Esophagus muscularis mucosa (tissue), 4 donors: ENCODE results near the gene BOC. TPM values are rescaled to one million over a fixed set of nuclear protein-coding genes. Genes with fewer than 3 reads are reported as not detected.

ENCODE experiments used
- DNase-seq: peaks from one replicate; pipeline ENCODE4 v3.0.0-alpha.2; 2017; ENCODE audit errors: extremely low spot score
- H3K27ac ChIP-seq, 4 donors: fragments of 200-600 bp; sonication (generic); replicated peaks in 1 of 4; 1 replicate in 3 of 4; 2 replicates in 1 of 4; pipeline ENCODE4 v1.5.1; 2016 to 2019; ENCODE audit warnings: mild to moderate bottlenecking in 1 of 4
- H3K27me3 ChIP-seq, 4 donors: fragments of 200-600 bp; sonication (generic); one replicate each; pipeline versions ENCODE4 v1.5.1 to v1.6.0; 2016 to 2019
- H3K36me3 ChIP-seq, 4 donors: fragments of 200-600 bp; sonication (generic); one replicate each; pipeline ENCODE4 v1.5.1; 2016 to 2019
- H3K4me1 ChIP-seq, 4 donors: fragments of 200-600 bp; sonication (generic); one replicate each; pipeline ENCODE4 v1.5.1; 2016 to 2019
- H3K4me3 ChIP-seq, 4 donors: fragments of 200-600 bp; sonication (generic); 1 replicate in 2 of 4; 2 replicates in 2 of 4; pipeline ENCODE4 v1.5.1; 2016 to 2019; ENCODE audit warnings: mild to moderate bottlenecking in 4 of 4, moderate library complexity in 1 of 4
- H3K9me3 ChIP-seq, 4 donors: fragments of 200-600 bp; sonication (generic); 1 replicate in 3 of 4; 2 replicates in 1 of 4; pipeline ENCODE4 v1.5.1; 2016 to 2019
- CTCF ChIP-seq, 3 experiments: fragments of 200-600 bp in 2 of 3; fragments of 450-650 bp in 1 of 3; sonication (generic) in 2 of 3; IDR thresholded peaks; one replicate each; pipeline ENCODE4 v1.5.1; 2017 to 2019; ENCODE audit warnings: antibody characterized with exemption in 3 of 3, mild to moderate bottlenecking in 2 of 3, moderate library complexity in 1 of 3
- EP300 ChIP-seq: sonication (generic); formaldehyde crosslinking; IDR thresholded peaks from one replicate; pipeline ENCODE4 v1.6.1; 2017; ENCODE audit warnings: antibody characterized with exemption
- POLR2A ChIP-seq: fragments of 450-650 bp; IDR thresholded peaks from one replicate; pipeline ENCODE4 v1.6.1; 2017; ENCODE audit warnings: antibody characterized with exemption, moderate library complexity, mild to moderate bottlenecking, low read depth
- POLR2AphosphoS5 ChIP-seq, 2 donors: sonication (generic); formaldehyde crosslinking; IDR thresholded peaks; one replicate each; pipeline ENCODE4 v1.6.1; 2017; ENCODE audit warnings: antibody characterized with exemption in 2 of 2
- WGBS: methylation state at CpG from one replicate; pipeline ENCODE4 v1.1.5; 2018; 5-methylcytosine and 5-hydroxymethylcytosine counted together
- intact Hi-C: fragments of 100-400 bp; cut with DNase I; formaldehyde crosslinking; loops from one replicate; pipeline ENCODE4 v1.15.1; 2023
- total RNA-seq, 4 donors: library from RNA; depleted of rRNA; stranded (reverse); fragments of >200 nt; gene quantifications; one replicate each; pipeline versions ENCODE4 v1.1.0 to v1.2.1, GENCODE V29; 2016

BOC gene
- total RNA-seq, 4 donors from 2014 or later = 87.2 to 119 (median 90.8) TPM

- H3K27me3 ChIP-seq = no peaks in the 10 kb centered on the region
- no peak overlapping the region for H3K4me3 ChIP-seq
- no peaks in the 10 kb centered on the region for H3K36me3 ChIP-seq
- no peak overlapping the region for H3K27ac ChIP-seq
- peaks cover 0 to 14% (median 5%) of the 10 kb centered on the region in 4 donors for H3K4me1 ChIP-seq
- DNase-seq = peak; percentile 57
- TF ChIP-seq POLR2A (no peak), EP300 (no peak), CTCF (IDR thresholded peaks at IDR 0.05) (no peak), POLR2AphosphoS5 (IDR thresholded peaks at IDR 0.05) (no peak)
- intact Hi-C loops = no loop called here
- WGBS = 91% methylated on average over 5 of the region's 5 CpGs
- H3K9me3 ChIP-seq = peaks cover 0 to 7% (median 0%) of the 10 kb centered on the region in 4 donors
These were observed 24.8 kb upstream of the BOC start for GRCh38 chr3:113186566-113186965.

DNA sequence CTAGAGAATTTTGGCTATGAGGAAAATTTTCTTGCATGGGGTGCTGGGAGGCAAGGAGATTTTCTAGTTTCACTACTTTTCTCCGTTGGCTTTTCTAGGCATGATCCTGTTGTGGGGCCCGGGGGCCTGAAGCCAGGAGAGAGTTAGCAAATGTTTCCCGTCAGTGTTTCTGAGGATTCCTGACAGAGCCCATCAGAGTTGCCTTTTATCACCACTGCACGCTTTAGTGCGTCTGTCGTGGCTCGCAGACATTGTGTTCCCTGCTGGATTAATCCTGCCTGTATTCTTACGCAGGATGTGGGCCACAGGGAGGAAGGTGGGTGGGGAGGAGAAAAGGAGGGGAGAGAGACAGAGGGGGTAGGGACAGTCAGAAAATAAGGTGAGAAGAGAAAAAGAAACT is 18.1 kb upstream of the BOC start:
- Histone ChIP-seq H3K4me1 (peaks cover 4 to 44% (median 40%) of the 10 kb centered on the region in 4 donors), H3K27me3 (no peaks in the 10 kb centered on the region), H3K4me3 (peak overlapping the region in 1 of 4 donors; percentile 2), H3K27ac (peak overlapping the region; percentile 74 to 80 (median 75)), H3K36me3 (no peaks in the 10 kb centered on the region), H3K9me3 (peaks cover 0 to 4% (median 0%) of the 10 kb centered on the region in 4 donors)
- intact Hi-C loops = no loop called here
- no peak for TF ChIP-seq POLR2A
- peak; percentile 67 to 71 for TF ChIP-seq POLR2AphosphoS5 (IDR thresholded peaks at IDR 0.05)
- peak; percentile 98 for TF ChIP-seq EP300
- DNase-seq = no peak
- WGBS = 40% methylated on average over 8 of the region's 8 CpGs

GRCh38 chr3:113193719-113194118 is 17.6 kb upstream of the BOC start:
- Histone ChIP-seq H3K9me3 (no peaks in the 10 kb centered on the region), H3K27me3 (no peaks in the 10 kb centered on the region), H3K27ac (peak overlapping the region; percentile 74 to 80 (median 75)), H3K4me3 (no peak overlapping the region), H3K4me1 (peaks cover 4 to 44% (median 40%) of the 10 kb centered on the region in 4 donors), H3K36me3 (no peaks in the 10 kb centered on the region)
- no peak for DNase-seq
- TF ChIP-seq EP300 = no peak
- no peak for TF ChIP-seq POLR2A
- no peak for TF ChIP-seq CTCF (IDR thresholded peaks at IDR 0.05)
- TF ChIP-seq POLR2AphosphoS5 (IDR thresholded peaks at IDR 0.05) = no peak
- intact Hi-C loops = no loop called here
- WGBS = 63% methylated on average over 1 of the region's 1 CpG

DNA sequence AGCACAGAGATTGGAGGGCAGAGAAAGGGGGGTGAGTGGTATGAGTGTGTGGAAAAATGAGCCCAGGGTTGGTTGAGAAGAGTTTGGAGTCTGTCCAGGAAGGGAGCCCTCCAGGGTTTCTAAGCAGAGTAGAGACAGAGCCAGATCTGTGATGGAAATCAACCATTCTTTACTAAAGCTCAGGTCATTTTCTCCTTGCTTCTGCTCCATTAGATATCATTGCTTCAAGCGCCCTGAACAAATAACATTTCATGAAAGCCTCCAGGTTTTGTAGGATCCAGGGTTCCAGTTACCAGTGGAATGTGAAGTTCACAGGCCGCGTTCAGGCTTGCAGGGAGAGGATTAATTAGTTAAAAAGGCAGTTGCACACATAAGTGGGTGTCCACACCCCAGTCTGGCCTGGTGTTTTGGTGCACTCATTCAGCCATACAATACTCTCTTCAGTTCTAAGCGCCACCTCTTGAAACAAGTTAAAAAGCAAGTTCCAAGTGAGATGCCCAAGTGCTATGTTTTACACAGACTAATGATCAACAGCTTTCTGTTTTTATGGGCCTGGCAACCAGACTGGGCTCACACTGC is 16.4 kb upstream of the BOC start:
- no peak for DNase-seq
- 69% methylated on average over 4 of the region's 4 CpGs for WGBS
- Histone ChIP-seq H3K4me3 (no peak overlapping the region), H3K9me3 (no peaks in the 10 kb centered on the region), H3K36me3 (no peaks in the 10 kb centered on the region), H3K27me3 (no peaks in the 10 kb centered on the region), H3K27ac (peak overlapping the region; percentile 74 to 80 (median 75)), H3K4me1 (peaks cover 4 to 40% (median 35%) of the 10 kb centered on the region in 4 donors)
- intact Hi-C loops = no loop called here
- no peak for TF ChIP-seq POLR2AphosphoS5 (IDR thresholded peaks at IDR 0.05)
- no peak for TF ChIP-seq EP300
- no peak for TF ChIP-seq POLR2A
- TF ChIP-seq CTCF (IDR thresholded peaks at IDR 0.05) = no peak

GRCh38 chr3:113200351-113200750 is 11.0 kb upstream of the BOC start:
- DNase-seq = peak; percentile 66
- H3K27ac ChIP-seq = no peak overlapping the region
- intact Hi-C loops = no loop called here
- H3K4me3 ChIP-seq = no peak overlapping the region
- H3K36me3 ChIP-seq = no peaks in the 10 kb centered on the region
- no peak for TF ChIP-seq CTCF (IDR thresholded peaks at IDR 0.05)
- TF ChIP-seq POLR2AphosphoS5 (IDR thresholded peaks at IDR 0.05) = no peak
- no peak for TF ChIP-seq EP300
- no peak for TF ChIP-seq POLR2A
- no peaks in the 10 kb centered on the region for H3K27me3 ChIP-seq
- peaks cover 0 to 5% (median 5%) of the 10 kb centered on the region in 4 donors for H3K4me1 ChIP-seq
- H3K9me3 ChIP-seq = no peaks in the 10 kb centered on the region
